Measurements from ENCODE around the gene FUT9.

FUT9 gene

GRCh38 chr6:96186516-96187195 is 170.9 kb downstream of the FUT9 start:
- CTCF ChIA-PET, result no interaction called here
- TF ChIP-seq, protein P1, sequence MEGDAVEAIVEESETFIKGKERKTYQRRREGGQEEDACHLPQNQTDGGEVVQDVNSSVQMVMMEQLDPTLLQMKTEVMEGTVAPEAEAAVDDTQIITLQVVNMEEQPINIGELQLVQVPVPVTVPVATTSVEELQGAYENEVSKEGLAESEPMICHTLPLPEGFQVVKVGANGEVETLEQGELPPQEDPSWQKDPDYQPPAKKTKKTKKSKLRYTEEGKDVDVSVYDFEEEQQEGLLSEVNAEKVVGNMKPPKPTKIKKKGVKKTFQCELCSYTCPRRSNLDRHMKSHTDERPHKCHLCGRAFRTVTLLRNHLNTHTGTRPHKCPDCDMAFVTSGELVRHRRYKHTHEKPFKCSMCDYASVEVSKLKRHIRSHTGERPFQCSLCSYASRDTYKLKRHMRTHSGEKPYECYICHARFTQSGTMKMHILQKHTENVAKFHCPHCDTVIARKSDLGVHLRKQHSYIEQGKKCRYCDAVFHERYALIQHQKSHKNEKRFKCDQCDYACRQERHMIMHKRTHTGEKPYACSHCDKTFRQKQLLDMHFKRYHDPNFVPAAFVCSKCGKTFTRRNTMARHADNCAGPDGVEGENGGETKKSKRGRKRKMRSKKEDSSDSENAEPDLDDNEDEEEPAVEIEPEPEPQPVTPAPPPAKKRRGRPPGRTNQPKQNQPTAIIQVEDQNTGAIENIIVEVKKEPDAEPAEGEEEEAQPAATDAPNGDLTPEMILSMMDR (IDR thresholded peaks at IDR 0.05; ENCODE audit: insufficient read depth, low read length, missing control alignments), result no peak
- no peak for DNase-seq (ENCODE audit: low read depth, low spot score)
- POLR2A ChIA-PET, result no interaction called here
- H3K4me3 ChIP-seq (ENCODE audit: low read depth, low read length), result no peak overlapping the region

DNA sequence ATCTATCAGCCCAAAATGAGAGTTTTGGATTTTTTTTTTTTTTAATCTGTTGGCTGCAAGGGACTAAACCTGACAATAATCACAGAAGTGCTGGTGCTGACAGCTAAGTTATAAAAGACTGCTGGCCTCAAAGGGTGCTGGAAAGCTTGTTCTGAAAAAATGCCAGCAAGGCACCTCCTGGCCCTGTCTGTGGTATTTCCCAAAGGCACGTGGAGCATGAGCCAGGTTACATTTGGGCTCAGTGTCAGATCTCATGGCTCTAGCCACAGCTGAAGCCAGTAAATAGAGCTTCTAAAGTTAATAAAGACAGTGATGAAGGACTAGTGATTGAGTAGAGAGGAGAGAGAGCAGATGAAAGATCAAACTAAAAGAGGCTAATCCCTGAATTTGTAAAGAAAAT is 178.9 kb downstream of the FUT9 start:
- ChIA-PET CTCF (no interaction called here), POLR2A (no interaction called here)
- no peak for DNase-seq (ENCODE audit: low read depth, low spot score)
- H3K4me3 ChIP-seq (ENCODE audit: low read depth, low read length), result no peak overlapping the region
- TF ChIP-seq, protein P1 (IDR thresholded peaks at IDR 0.05; ENCODE audit: insufficient read depth, low read length, missing control alignments), result no peak

- TF ChIP-seq, protein P1 (IDR thresholded peaks at IDR 0.05; ENCODE audit: insufficient read depth, low read length, missing control alignments), result no peak
- H3K4me3 ChIP-seq (ENCODE audit: low read depth, low read length), result no peak overlapping the region
- no peak for DNase-seq (ENCODE audit: low read depth, low spot score)
- ChIA-PET CTCF (no interaction called here), POLR2A (no interaction called here)
Measured at GRCh38 chr6:96195272-96195671, 179.5 kb downstream of the FUT9 start.

DNA sequence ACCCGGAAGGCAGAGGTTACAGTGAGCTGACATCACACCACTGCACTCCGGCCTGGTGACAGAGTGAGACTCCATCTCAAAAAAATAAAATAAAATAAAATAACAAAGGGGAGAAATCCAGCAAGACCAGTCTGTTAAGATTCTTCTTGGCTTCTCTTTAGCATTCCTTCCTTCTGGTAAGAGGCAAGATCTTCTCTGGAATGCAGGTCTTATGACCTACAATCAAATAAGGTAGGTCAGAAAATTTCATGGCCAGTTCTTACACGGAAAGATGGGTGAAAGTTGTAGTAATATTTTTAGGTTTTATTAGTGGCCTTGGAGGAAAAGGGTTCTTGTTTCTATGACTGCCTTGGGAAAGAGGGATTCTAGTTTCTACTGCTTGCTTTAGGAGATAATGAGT is 180.9 kb downstream of the FUT9 start:
- TF ChIP-seq, protein P1 (IDR thresholded peaks at IDR 0.05; ENCODE audit: insufficient read depth, low read length, missing control alignments), result no peak
- POLR2A ChIA-PET, result no interaction called here
- no peak overlapping the region for H3K4me3 ChIP-seq (ENCODE audit: low read depth, low read length)
- no peak for DNase-seq (ENCODE audit: low read depth, low spot score)
- CTCF ChIA-PET, result no interaction called here

DNA sequence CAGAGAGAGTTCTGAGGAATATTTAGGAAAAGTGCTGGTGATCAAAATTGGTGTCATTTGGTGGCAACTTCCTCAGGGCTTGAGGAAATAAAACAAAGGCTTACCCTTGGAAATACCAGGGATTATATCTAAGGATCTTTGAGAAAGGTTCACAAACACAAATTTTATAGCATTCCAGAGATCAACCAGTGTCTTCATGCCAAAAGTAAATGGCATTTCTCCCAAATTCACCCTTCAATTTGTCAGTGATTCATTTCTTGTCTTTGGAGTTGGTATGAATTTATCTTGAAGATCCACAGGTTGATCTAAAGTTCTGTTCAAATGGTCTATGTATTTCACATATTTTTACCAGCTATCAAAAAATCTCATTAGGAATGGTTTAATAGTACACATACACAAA is 181.5 kb downstream of the FUT9 start:
- DNase-seq (ENCODE audit: low read depth, low spot score), result no peak
- ChIA-PET CTCF (no interaction called here), POLR2A (no interaction called here)
- TF ChIP-seq, protein P1 (IDR thresholded peaks at IDR 0.05; ENCODE audit: insufficient read depth, low read length, missing control alignments), result no peak
- no peak overlapping the region for H3K4me3 ChIP-seq (ENCODE audit: low read depth, low read length)

DNA sequence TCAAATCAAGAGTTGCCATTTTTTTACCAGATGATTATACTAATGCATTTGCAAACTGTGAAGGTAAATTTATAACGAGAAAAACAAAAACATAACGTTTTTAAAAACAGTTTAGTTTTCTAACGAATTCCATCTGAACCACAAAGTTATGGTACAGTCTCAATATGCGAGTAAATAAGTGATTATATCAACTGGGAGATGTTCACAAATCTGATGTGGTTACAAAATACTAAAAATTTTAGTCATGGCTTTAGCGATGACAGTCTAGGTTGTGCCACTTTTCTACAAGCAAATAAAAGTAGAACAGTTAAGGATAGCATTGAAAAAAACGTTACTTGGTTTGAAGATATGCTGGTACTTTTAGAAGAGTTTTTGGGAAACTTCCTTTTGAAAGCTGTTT is 186.8 kb downstream of the FUT9 start:
- no peak for DNase-seq (ENCODE audit: low read depth, low spot score)
- ChIA-PET CTCF (no interaction called here), POLR2A (no interaction called here)
- no peak overlapping the region for H3K4me3 ChIP-seq (ENCODE audit: low read depth, low read length)
- TF ChIP-seq, protein P1 (IDR thresholded peaks at IDR 0.05; ENCODE audit: insufficient read depth, low read length, missing control alignments), result no peak

Data from AG04449 (cell line).